ENCODE results near the gene RPL29.

- TF ChIP-seq CTCF (IDR thresholded peaks at IDR 0.05; ENCODE audit: low read length): no peak
- no peak for TF ChIP-seq EZH2 (IDR thresholded peaks at IDR 0.05; ENCODE audit: borderline replicate concordance, low read length)
These were observed 40.6 kb upstream of the RPL29 start for GRCh38 chr3:52036222-52036694.
